ENCODE data around the gene RRAD. TPM values are rescaled to one million over a fixed set of nuclear protein-coding genes. Genes with fewer than 3 reads are reported as not detected.
A peak's percentile ranks its signal among the peaks of the same experiment; 100 is the strongest.
"Not testable (repeated sequence)": the region's sequence is repeated elsewhere in the genome, so short reads cannot be mapped to it uniquely, and the experiment has no call there.

RRAD gene
- total RNA-seq, 1 donor from 2014 or later, result 32.9 TPM

GRCh38 chr16:66899310-66899944, 25.9 kb downstream of the RRAD start:
- Histone ChIP-seq H3K27me3 (ENCODE audit: control insufficient read depth, insufficient read depth, low read length) (no peaks in the 10 kb centered on the region), H3K4me3 (ENCODE audit: low read depth, low read length) (no peak overlapping the region), H3K36me3 (ENCODE audit: control insufficient read depth, insufficient read depth, low read length) (no peaks in the 10 kb centered on the region)
- DNase-seq (ENCODE audit: low read depth), result no peak
- no peak for TF ChIP-seq CTCF (IDR thresholded peaks at IDR 0.05; ENCODE audit: insufficient read depth, low read length, poor library complexity, severe bottlenecking)

GRCh38 chr16:66898933-66899309, 26.4 kb downstream of the RRAD start:
- DNase-seq (ENCODE audit: low read depth), result no peak
- Histone ChIP-seq H3K27me3 (ENCODE audit: control insufficient read depth, insufficient read depth, low read length) (no peaks in the 10 kb centered on the region), H3K4me3 (ENCODE audit: low read depth, low read length) (no peak overlapping the region), H3K36me3 (ENCODE audit: control insufficient read depth, insufficient read depth, low read length) (no peaks in the 10 kb centered on the region)
- no peak for TF ChIP-seq CTCF (IDR thresholded peaks at IDR 0.05; ENCODE audit: insufficient read depth, low read length, poor library complexity, severe bottlenecking)

- peak; percentile 42 for DNase-seq (ENCODE audit: low read depth)
- Histone ChIP-seq H3K27me3 (ENCODE audit: control insufficient read depth, insufficient read depth, low read length) (no peaks in the 10 kb centered on the region), H3K36me3 (ENCODE audit: control insufficient read depth, insufficient read depth, low read length) (no peaks in the 10 kb centered on the region), H3K4me3 (ENCODE audit: low read depth, low read length) (no peak overlapping the region)
- TF ChIP-seq CTCF (IDR thresholded peaks at IDR 0.05; ENCODE audit: insufficient read depth, low read length, poor library complexity, severe bottlenecking), result no peak
These were observed 27.1 kb downstream of the RRAD start for GRCh38 chr16:66898207-66898606.

GRCh38 chr16:66896682-66897081, 28.7 kb downstream of the RRAD start:
- DNase-seq (ENCODE audit: low read depth); H3K4me3 ChIP-seq (ENCODE audit: low read depth, low read length); H3K27me3 ChIP-seq (ENCODE audit: control insufficient read depth, insufficient read depth, low read length); H3K36me3 ChIP-seq (ENCODE audit: control insufficient read depth, insufficient read depth, low read length): not testable (repeated sequence)

GRCh38 chr16:66895999-66896398, 29.3 kb downstream of the RRAD start:
- no peak for DNase-seq (ENCODE audit: low read depth)
- H3K4me3 ChIP-seq (ENCODE audit: low read depth, low read length), result no peak overlapping the region
- TF ChIP-seq CTCF (IDR thresholded peaks at IDR 0.05; ENCODE audit: insufficient read depth, low read length, poor library complexity, severe bottlenecking), result no peak
- H3K36me3 ChIP-seq (ENCODE audit: control insufficient read depth, insufficient read depth, low read length), result no peaks in the 10 kb centered on the region
- no peaks in the 10 kb centered on the region for H3K27me3 ChIP-seq (ENCODE audit: control insufficient read depth, insufficient read depth, low read length)

GRCh38 chr16:66895689-66895979, 29.7 kb downstream of the RRAD start:
- Histone ChIP-seq H3K4me3 (ENCODE audit: low read depth, low read length) (no peak overlapping the region), H3K27me3 (ENCODE audit: control insufficient read depth, insufficient read depth, low read length) (no peaks in the 10 kb centered on the region), H3K36me3 (ENCODE audit: control insufficient read depth, insufficient read depth, low read length) (no peaks in the 10 kb centered on the region)
- DNase-seq (ENCODE audit: low read depth), result no peak
- TF ChIP-seq CTCF (IDR thresholded peaks at IDR 0.05; ENCODE audit: insufficient read depth, low read length, poor library complexity, severe bottlenecking), result no peak

Measured in kidney epithelial cell (primary cell).